Muscle of leg (tissue), 11 donors: ENCODE data around the gene RPH3AL. TPM values are rescaled to one million over a fixed set of nuclear protein-coding genes. Genes with fewer than 3 reads are reported as not detected.

ENCODE experiments used
- DNase-seq: peaks from one replicate; pipeline ENCODE4 v3.0.0; 2013
- H3K27ac ChIP-seq: one replicate; pipeline ENCODE4 v1.5.1; 2013; ENCODE audit warnings: mild to moderate bottlenecking, low read length, control low read depth
- H3K27me3 ChIP-seq: one replicate; pipeline ENCODE4 v1.6.1; 2013; ENCODE audit warnings: low read length; ENCODE audit not compliant: control insufficient read depth, insufficient read depth
- H3K36me3 ChIP-seq: one replicate; pipeline ENCODE4 v1.6.1; 2013; ENCODE audit warnings: low read length; ENCODE audit not compliant: control insufficient read depth, insufficient read depth
- H3K4me1 ChIP-seq: one replicate; pipeline ENCODE4 v1.6.1; 2013; ENCODE audit warnings: low read length; ENCODE audit not compliant: control insufficient read depth, insufficient read depth
- H3K4me3 ChIP-seq: one replicate; pipeline ENCODE4 v1.5.1; 2013; ENCODE audit warnings: low read length, control low read depth
- H3K9me3 ChIP-seq: replicated peaks from 2 replicates; pipeline ENCODE4 v1.6.1; 2013; ENCODE audit warnings: low read depth, low read length; ENCODE audit not compliant: control insufficient read depth
- WGBS: methylation state at CpG from one replicate; pipeline ENCODE4 v1.1.5; 2013; ENCODE audit warnings: missing lambda C conversion rate; ENCODE audit not compliant: insufficient coverage; 5-methylcytosine and 5-hydroxymethylcytosine counted together
- polyA plus RNA-seq, 8 donors: library from polyadenylated mRNA; unstranded; fragments of 120-200 nt; gene quantifications; one replicate each; pipeline versions ENCODE4 v1.2.1 to v1.2.3, GENCODE V29; 2013; ENCODE audit warnings: inconsistent platforms in 1 of 8, low replicate concordance in 1 of 8; ENCODE audit not compliant: insufficient read length in 8 of 8, insufficient read depth in 1 of 8
- total RNA-seq: library from RNA; stranded (reverse); fragments of 120-200 nt; gene quantifications from one replicate; pipeline ENCODE4 v1.2.4, GENCODE V29; 2013

RPH3AL gene
- total and polyA plus RNA-seq, 9 donors: 3.0 to 6.1 (median 4.8) TPM

DNA sequence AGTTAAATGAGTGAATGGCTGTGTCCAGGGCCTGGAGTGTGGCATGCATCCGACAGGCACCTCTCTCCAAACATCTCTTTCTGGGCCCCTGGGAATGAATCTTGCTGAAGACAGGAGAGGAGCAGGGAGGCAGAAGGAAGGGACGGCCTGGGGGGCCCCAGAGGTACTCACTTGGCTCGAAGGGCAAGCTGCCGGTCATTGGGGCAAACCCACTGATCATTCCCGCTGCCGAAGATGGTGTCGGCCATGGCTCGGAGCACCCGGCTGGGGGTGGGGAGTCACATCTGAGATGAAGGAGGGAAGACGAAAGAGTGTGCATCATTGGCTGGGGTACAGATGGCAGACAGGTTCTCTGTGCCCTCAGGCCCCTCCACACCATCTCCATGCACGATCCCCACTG, 25.3 kb downstream of the RPH3AL start:
- H3K27me3 ChIP-seq: peaks cover 2% of the 10 kb centered on the region
- H3K9me3 ChIP-seq: no peaks in the 10 kb centered on the region
- peaks cover 27% of the 10 kb centered on the region for H3K4me1 ChIP-seq
- H3K36me3 ChIP-seq: peaks cover 8% of the 10 kb centered on the region
- DNase-seq: no peak
- H3K4me3 ChIP-seq: no peak overlapping the region
- WGBS: 92% methylated on average over 7 of the region's 11 CpGs
- H3K27ac ChIP-seq: no peak overlapping the region

DNA sequence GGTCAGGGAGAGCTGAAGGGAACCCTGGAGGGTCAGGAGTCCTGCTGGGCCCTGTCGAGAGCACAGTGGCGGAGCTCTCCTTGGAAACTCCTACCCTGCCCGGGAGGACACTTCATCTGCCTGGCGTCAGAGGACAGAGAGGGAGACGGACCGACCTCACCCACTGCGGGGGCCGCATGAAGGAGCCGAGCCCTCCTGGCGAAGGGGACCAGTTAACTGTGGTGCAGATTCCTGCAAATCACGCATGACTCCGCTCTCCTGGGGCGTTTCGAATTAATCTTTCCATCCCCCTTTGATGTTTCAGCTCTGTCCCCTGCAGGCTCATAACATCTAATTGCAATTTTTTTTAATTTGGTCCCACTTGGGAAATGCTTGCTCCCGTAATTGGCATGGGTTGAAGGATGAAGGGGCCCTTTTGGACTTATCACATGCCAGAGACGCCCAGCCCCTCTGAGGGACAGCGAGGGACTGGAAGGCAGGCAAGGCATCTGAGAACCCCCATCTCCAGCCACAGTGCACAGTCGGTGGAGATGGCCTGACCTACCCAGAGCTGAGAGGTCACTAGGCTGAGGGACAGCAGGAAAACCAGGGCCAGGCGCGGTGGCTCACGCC, 26.5 kb downstream of the RPH3AL start:
- H3K4me1 ChIP-seq: peaks cover 17% of the 10 kb centered on the region
- no peak overlapping the region for H3K4me3 ChIP-seq

DNA sequence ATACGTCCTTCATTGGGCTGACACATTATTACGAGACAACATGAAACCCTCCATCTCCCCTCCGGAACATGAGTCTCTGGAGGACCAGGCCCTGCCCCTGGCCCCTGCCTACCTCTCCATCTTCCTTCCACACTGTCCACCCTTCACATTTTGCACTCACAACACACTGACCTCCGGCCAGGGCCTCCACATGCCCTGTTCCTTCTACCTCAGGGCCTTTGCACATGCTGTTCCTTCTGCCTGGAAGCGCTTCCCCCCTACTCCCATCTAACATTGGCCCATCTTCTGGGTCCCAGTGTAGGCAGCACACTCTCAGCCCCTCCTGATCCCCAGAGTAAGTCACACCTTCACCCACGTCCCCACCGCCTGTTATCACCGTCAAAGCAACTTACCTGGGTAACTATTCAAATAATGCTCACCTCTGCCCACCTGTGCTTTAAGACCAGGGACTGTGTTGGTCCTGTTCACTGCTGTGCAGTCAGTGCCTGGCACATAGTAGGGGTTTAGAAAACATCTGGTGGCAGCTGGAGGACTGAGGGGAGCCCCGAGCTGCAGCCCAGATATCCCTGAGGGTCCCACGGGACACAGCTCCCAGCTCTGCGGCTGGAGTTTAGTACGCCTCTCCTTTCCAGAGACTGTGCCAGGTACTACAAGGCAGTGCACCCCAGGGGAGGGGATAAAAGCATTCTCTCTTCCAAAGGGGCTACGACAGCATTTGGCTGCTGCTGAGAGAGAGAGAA, 27.2 kb downstream of the RPH3AL start:
- Histone ChIP-seq H3K27ac (no peak overlapping the region), H3K36me3 (peaks cover 8% of the 10 kb centered on the region), H3K4me1 (peaks cover 10% of the 10 kb centered on the region), H3K9me3 (no peaks in the 10 kb centered on the region), H3K4me3 (no peak overlapping the region), H3K27me3 (peaks cover 3% of the 10 kb centered on the region)
- DNase-seq: no peak
- 77% methylated on average over 9 of the region's 13 CpGs for WGBS

More for the DNA sequence above, 26.5 kb downstream of the RPH3AL start:
- DNase-seq: no peak
- peaks cover 8% of the 10 kb centered on the region for H3K36me3 ChIP-seq
- H3K27ac ChIP-seq: no peak overlapping the region
- H3K9me3 ChIP-seq: no peaks in the 10 kb centered on the region
- WGBS: 68% methylated on average over 18 of the region's 21 CpGs
- H3K27me3 ChIP-seq: peaks cover 3% of the 10 kb centered on the region

DNA sequence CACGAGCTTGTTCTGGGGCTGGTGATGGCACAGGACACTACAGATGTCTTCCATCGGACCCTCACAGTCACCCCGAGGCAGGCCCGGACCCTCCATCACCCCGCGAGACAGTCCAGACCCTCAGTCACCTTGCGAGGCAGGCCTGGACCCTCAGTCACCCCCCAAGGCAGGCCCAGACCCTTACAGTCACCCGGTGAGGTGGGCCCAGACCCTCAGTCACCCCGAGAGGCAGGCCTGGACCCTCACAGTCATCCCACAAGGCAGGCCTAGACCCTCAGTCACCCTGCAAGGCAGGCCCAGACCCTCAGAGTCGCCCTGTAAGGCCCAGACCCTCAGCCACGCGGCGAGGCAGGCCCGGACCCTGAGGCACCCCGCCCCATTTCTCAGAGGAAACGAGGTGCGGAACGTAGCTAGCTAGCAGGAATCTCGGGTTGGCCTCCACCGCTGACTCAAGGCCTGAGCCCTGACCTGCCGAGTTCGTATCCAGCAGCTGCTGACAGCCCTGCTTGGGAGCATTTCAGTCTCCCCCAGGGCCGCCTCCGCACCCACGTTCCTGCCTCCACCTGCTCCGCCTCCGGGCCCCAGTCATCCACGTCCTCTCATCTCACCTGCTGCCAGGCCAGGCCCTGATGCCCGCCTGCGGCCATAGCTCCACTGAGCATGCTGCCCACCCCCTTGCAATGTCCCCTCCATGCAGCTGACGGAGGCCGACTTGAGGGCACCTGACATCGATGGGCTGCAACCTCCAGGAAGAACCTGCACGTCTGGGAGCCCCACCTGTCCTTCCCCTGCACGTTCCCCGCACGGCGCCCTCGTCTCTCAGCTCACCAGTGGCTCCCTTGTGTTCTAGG, 28.7 kb downstream of the RPH3AL start:
- Histone ChIP-seq H3K27ac (no peak overlapping the region), H3K4me3 (no peak overlapping the region), H3K27me3 (peaks cover 3% of the 10 kb centered on the region), H3K36me3 (peaks cover 8% of the 10 kb centered on the region), H3K4me1 (peaks cover 4% of the 10 kb centered on the region), H3K9me3 (no peaks in the 10 kb centered on the region)
- WGBS: 81% methylated on average over 39 of the region's 39 CpGs
- no peak for DNase-seq

DNA sequence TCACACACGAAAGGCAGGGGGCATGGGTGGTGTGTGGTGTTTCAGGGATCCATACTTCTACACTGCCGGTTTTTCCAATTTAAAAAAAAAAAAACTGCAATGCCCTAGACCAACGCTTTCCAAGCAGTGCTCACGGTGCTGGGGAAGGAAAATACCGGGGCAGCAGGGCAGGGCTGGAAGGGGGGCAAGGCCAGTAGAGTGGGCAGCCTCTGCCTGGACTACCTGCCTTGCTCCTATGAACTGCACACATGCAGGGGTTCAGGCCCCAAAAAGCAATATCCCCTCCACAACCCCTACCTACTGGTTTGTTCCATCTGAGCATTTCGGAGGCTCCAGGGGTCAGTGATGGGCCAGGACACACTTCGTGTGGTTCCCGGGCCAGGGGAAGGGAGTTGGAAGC, 29.4 kb downstream of the RPH3AL start:
- no peak for DNase-seq
- 60% methylated on average over 1 of the region's 8 CpGs for WGBS

DNA sequence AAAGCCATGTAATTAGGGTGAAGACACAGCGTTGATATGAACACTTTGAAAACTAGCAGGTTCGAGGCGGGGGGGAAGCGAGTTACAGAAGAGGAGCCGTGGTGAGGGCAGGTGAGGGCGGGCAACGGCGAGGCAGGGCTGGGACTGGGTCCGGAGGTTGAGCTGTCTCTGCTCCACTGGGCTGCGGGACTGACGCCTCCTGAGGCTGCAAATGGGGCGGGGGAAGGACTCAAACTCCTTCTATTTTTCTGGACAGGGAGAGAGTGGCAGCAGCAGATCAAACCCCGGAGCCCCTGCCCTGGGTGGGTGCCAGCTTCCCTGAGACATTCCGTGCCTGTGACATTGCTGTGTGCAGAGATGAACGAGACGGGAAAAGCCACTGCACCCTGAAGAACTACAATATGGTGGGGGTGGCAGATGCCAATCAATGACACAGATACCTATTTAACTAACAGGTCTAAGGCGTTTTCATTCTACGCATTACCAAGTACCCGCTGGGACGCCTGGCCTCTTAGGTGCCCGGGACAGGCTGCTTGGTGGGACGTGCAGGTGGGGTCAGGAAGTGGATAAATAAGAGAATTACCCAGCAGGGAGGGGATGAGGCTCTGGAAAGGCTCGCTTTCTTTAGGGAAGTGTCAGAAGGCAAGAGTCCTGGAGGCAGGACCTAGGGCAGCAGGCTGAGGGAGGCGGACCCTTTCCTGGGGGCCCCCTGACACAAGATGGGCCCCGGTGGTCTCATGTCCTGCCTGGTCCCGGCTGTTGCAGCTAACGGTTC, 30.4 kb downstream of the RPH3AL start:
- H3K36me3 ChIP-seq: peaks cover 6% of the 10 kb centered on the region
- H3K9me3 ChIP-seq: peaks cover 3% of the 10 kb centered on the region
- WGBS: 70% methylated on average over 9 of the region's 27 CpGs
- H3K4me1 ChIP-seq: peaks cover 4% of the 10 kb centered on the region
- no peak for DNase-seq
- H3K4me3 ChIP-seq: no peak overlapping the region
- H3K27ac ChIP-seq: no peak overlapping the region
- peaks cover 3% of the 10 kb centered on the region for H3K27me3 ChIP-seq

More for the DNA sequence above, 29.4 kb downstream of the RPH3AL start:
- Histone ChIP-seq H3K4me3 (no peak overlapping the region), H3K4me1 (peaks cover 4% of the 10 kb centered on the region), H3K9me3 (peaks cover 1% of the 10 kb centered on the region), H3K36me3 (peaks cover 8% of the 10 kb centered on the region), H3K27ac (no peak overlapping the region), H3K27me3 (peaks cover 3% of the 10 kb centered on the region)

DNA sequence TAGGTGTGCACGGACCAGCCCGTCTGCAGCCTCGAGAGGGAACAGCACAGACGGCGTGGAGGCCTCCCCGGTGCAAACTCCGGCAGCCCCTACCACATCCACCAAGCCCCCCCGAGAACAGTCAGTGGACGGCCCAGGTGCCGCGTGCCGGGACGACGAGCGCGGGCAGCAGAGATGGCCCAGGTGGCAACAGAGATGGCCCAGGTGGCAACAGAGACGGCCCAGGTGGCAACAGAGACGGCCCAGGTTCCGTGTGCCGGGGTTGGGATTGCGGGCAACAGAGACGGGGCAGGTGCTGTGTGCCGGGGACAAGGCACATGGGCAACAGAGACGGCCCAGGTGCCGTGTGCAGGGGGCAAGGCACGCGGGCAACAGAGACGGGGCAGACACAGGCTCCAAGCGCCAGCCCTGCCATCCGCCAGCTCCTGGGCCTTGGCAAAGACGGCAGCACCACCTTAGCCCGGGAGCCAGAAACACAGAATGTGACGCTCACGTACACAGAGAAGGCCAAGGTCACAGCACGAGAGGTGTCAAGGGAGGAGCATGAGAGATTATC, 31.1 kb downstream of the RPH3AL start:
- H3K27me3 ChIP-seq: peaks cover 3% of the 10 kb centered on the region
- no peaks in the 10 kb centered on the region for H3K36me3 ChIP-seq
- DNase-seq: no peak
- H3K4me1 ChIP-seq: peaks cover 4% of the 10 kb centered on the region
- no peak overlapping the region for H3K27ac ChIP-seq
- peaks cover 3% of the 10 kb centered on the region for H3K9me3 ChIP-seq
- 57% methylated on average over 35 of the region's 35 CpGs for WGBS
- no peak overlapping the region for H3K4me3 ChIP-seq

DNA sequence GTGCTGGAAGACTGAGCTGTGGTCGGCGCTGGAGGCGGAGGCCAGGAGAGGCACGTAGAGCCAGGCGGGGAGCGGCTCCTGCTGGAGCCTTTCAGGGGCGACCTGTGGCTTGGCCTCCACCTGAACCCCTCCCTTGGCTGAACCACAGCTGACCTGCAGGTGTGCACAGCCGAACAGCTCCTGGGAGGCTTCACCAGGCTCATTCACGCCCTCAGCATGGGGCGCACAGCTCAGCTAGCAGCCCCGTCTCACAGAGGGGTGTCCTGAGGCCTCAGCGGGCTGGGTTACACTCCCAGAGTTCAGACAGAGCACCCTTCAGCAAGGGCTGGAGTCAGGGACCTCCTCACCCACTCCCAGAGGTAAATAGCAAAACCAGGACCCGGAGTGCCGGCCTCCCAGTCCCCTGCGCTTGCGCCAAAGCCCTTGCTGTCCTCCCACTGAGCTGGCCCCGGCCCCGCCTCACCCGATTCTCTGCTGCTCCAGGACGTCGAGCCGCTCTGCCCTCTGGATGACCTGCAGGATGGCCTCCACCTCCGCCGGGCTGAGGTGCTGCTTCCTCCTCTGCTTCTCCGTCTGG, 31.7 kb downstream of the RPH3AL start:
- H3K4me3 ChIP-seq: no peak overlapping the region
- DNase-seq: no peak
- peaks cover 3% of the 10 kb centered on the region for H3K27me3 ChIP-seq
- no peaks in the 10 kb centered on the region for H3K36me3 ChIP-seq
- H3K9me3 ChIP-seq: peaks cover 3% of the 10 kb centered on the region
- H3K27ac ChIP-seq: no peak overlapping the region
- WGBS: 32% methylated on average over 23 of the region's 25 CpGs
- H3K4me1 ChIP-seq: peaks cover 4% of the 10 kb centered on the region

DNA sequence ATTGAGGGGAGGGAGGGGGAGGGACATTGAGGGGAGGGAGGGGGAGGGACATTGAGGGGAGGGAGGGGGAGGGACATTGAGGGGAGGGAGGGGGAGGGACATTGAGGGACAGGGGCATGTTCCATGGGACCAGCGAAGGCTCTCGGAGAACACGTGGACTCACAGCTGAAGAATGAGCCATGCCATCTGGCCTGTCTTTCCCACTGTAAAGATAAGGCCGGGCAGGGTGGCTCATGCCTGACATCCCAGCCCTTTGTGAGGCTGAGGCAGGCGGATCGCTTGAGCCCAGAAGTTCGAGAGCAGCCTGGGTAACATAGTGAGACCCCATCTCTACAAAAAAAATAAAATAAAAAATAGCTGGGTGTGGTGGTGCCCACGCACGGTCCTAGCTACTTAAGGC, 32.5 kb downstream of the RPH3AL start:
- DNase-seq: no peak

More for the DNA sequence above, 32.5 kb downstream of the RPH3AL start:
- Histone ChIP-seq H3K4me3 (no peak overlapping the region), H3K27me3 (peaks cover 3% of the 10 kb centered on the region), H3K27ac (no peak overlapping the region), H3K36me3 (no peaks in the 10 kb centered on the region), H3K9me3 (peaks cover 8% of the 10 kb centered on the region), H3K4me1 (peaks cover 4% of the 10 kb centered on the region)
- WGBS: 93% methylated on average over 3 of the region's 9 CpGs
